SIG-M5 treated with dmso at 0.1 percent for 504 hours (cell line): Measurements from ENCODE around the gene BPIFA3.
A peak's percentile ranks its signal among the peaks of the same experiment; 100 is the strongest.

Experiments used
- DNase-seq: peaks from one replicate; lab custom pipeline; 2025; ENCODE audit not compliant: unreplicated experiment; lab: John Stamatoyannopoulos, UW

BPIFA3 gene

GRCh38 chr20:33259371-33259770 lies 42.2 kb downstream of the BPIFA3 start:
- no peak for DNase-seq

- DNase-seq = no peak
Observed at GRCh38 chr20:33261465-33261864, 44.3 kb downstream of the BPIFA3 start.

- peak; percentile 73 for DNase-seq
Observed at GRCh38 chr20:33262658-33263065, 45.5 kb downstream of the BPIFA3 start.

- DNase-seq = no peak
Observed at GRCh38 chr20:33263784-33264183, 46.6 kb downstream of the BPIFA3 start.

- DNase-seq = no peak
Observed at GRCh38 chr20:33267701-33268100, 50.5 kb downstream of the BPIFA3 start.

GRCh38 chr20:33272155-33272873 lies 55.2 kb downstream of the BPIFA3 start:
- no peak for DNase-seq

- no peak for DNase-seq
Observed at GRCh38 chr20:33273117-33273851, 56.1 kb downstream of the BPIFA3 start.

GRCh38 chr20:33275215-33275614 lies 58.1 kb downstream of the BPIFA3 start:
- no peak for DNase-seq

GRCh38 chr20:33275871-33276270 lies 58.7 kb downstream of the BPIFA3 start:
- DNase-seq = no peak

- DNase-seq = no peak
Observed at GRCh38 chr20:33276303-33277113, 59.4 kb downstream of the BPIFA3 start.
